ENCODE data around the gene ARHGAP10. TPM values are rescaled to one million over a fixed set of nuclear protein-coding genes. Genes with fewer than 3 reads are reported as not detected.
A peak's percentile ranks its signal among the peaks of the same experiment; 100 is the strongest.

The ARHGAP10 gene
- total RNA-seq, 4 donors from 2014 or later, result 131 to 217 (median 206) TPM

- WGBS, 2 donors, result 36 to 40% methylated on average over 6 of the region's 6 CpGs
These were observed 114.6 kb downstream of the ARHGAP10 start for GRCh38 chr4:147846318-147847155.

DNA sequence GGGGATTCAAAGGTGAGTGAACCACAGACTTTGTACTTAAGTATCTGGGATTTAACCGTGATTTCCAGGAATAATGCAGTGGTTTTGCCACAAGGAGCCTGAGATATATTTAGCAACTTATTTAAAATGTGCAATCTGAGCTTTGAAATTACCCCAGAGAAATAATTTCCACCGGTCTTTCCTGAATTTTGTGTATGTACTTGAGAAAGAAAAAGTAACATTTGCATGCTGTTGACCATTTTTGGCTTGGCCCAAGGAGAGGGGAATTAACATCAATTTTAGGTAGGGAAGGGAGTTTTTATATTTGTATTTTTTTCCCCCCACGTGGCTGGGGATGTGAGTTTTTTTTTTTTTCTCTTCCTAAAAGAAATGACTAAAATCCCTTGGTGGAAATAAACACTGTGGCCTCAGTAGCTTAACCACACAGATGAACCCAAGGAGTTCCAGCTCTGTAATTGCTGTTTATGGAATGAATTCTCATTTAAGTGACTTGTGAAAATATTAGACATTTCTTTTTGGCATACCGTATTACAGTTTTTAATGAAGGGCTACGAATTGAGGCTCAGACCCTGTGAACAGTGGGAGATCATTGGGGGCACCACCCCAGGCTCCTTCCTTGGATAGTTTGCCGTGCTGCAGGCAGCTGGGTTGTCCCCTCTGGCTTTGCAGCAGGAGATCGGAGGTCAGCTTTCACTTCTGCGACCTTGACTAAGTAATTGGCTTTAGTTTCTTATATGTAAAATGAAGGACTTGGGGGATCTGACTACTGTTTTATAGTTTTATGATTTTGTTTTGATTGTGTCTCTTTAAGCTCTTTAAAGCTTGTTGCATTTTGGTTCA lies 116.1 kb downstream of the ARHGAP10 start:
- no peak for TF ChIP-seq EP300 (IDR thresholded peaks at IDR 0.05)
- no peak for TF ChIP-seq POLR2A (IDR thresholded peaks at IDR 0.05)
- TF ChIP-seq, protein P1, sequence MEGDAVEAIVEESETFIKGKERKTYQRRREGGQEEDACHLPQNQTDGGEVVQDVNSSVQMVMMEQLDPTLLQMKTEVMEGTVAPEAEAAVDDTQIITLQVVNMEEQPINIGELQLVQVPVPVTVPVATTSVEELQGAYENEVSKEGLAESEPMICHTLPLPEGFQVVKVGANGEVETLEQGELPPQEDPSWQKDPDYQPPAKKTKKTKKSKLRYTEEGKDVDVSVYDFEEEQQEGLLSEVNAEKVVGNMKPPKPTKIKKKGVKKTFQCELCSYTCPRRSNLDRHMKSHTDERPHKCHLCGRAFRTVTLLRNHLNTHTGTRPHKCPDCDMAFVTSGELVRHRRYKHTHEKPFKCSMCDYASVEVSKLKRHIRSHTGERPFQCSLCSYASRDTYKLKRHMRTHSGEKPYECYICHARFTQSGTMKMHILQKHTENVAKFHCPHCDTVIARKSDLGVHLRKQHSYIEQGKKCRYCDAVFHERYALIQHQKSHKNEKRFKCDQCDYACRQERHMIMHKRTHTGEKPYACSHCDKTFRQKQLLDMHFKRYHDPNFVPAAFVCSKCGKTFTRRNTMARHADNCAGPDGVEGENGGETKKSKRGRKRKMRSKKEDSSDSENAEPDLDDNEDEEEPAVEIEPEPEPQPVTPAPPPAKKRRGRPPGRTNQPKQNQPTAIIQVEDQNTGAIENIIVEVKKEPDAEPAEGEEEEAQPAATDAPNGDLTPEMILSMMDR (IDR thresholded peaks at IDR 0.05), result no peak
- Histone ChIP-seq H3K27ac (peak overlapping the region; percentile 48 to 86 (median 63)), H3K4me1 (peaks cover 0 to 87% (median 13%) of the 10 kb centered on the region in 4 donors), H3K9me3 (peaks cover 0 to 3% (median 0%) of the 10 kb centered on the region in 4 donors), H3K36me3 (peaks cover 0 to 9% (median 0%) of the 10 kb centered on the region in 3 donors), H3K4me3 (no peak overlapping the region), H3K27me3 (no peaks in the 10 kb centered on the region)
- WGBS, 2 donors, result 29 to 30% methylated on average over 8 of the region's 8 CpGs
- no peak for DNase-seq (ENCODE audit: low spot score in 2 of 2)

More at GRCh38 chr4:147846318-147847155, 114.6 kb downstream of the ARHGAP10 start:
- no peak for DNase-seq (ENCODE audit: low spot score in 2 of 2)
- H3K9me3 ChIP-seq, result peaks cover 0 to 3% (median 0%) of the 10 kb centered on the region in 4 donors
- TF ChIP-seq POLR2A (IDR thresholded peaks at IDR 0.05) (no peak), EP300 (IDR thresholded peaks at IDR 0.05) (no peak)
- TF ChIP-seq, protein P1 (IDR thresholded peaks at IDR 0.05), result no peak
- peaks cover 0 to 9% (median 0%) of the 10 kb centered on the region in 3 donors for H3K36me3 ChIP-seq
- H3K27ac ChIP-seq, result peak overlapping the region in 3 of 4 donors; percentile 40 to 86 (median 68)
- no peaks in the 10 kb centered on the region for H3K27me3 ChIP-seq
- H3K4me1 ChIP-seq, result peaks cover 0 to 91% (median 15%) of the 10 kb centered on the region in 4 donors
- no peak overlapping the region for H3K4me3 ChIP-seq

- Histone ChIP-seq H3K4me3 (no peak overlapping the region), H3K27ac (peak overlapping the region; percentile 48 to 86 (median 63)), H3K4me1 (peaks cover 0 to 86% (median 13%) of the 10 kb centered on the region in 4 donors), H3K9me3 (peaks cover 0 to 3% (median 0%) of the 10 kb centered on the region in 4 donors), H3K36me3 (peaks cover 0 to 9% (median 0%) of the 10 kb centered on the region in 3 donors), H3K27me3 (no peaks in the 10 kb centered on the region)
- 47 to 52% methylated on average over 2 of the region's 2 CpGs for WGBS, 2 donors
- no peak for DNase-seq (ENCODE audit: low spot score in 2 of 2)
- TF ChIP-seq, protein P1 (IDR thresholded peaks at IDR 0.05), result no peak
- TF ChIP-seq EP300 (IDR thresholded peaks at IDR 0.05), result no peak
- no peak for TF ChIP-seq POLR2A (IDR thresholded peaks at IDR 0.05)
These were observed 116.7 kb downstream of the ARHGAP10 start for GRCh38 chr4:147848634-147849033.

- Histone ChIP-seq H3K27ac (peak overlapping the region in 1 of 4 donors; percentile 90), H3K9me3 (peaks cover 0 to 3% (median 0%) of the 10 kb centered on the region in 4 donors), H3K4me1 (peaks cover 1 to 88% (median 27%) of the 10 kb centered on the region in 4 donors), H3K36me3 (peaks cover 0 to 9% (median 0%) of the 10 kb centered on the region in 3 donors), H3K4me3 (no peak overlapping the region), H3K27me3 (no peaks in the 10 kb centered on the region)
- DNase-seq (ENCODE audit: low spot score in 2 of 2), result no peak
- WGBS, 2 donors, result 89 to 92% methylated on average over 2 of the region's 2 CpGs
- TF ChIP-seq, protein P1 (IDR thresholded peaks at IDR 0.05), result no peak
- TF ChIP-seq POLR2A (IDR thresholded peaks at IDR 0.05) (no peak), EP300 (IDR thresholded peaks at IDR 0.05) (no peak)
These were observed 119.2 kb downstream of the ARHGAP10 start for GRCh38 chr4:147851135-147851534.
